Midbrain (tissue), 1 donor: Measurements from ENCODE around the gene KIF21B.
"Not testable (repeated sequence)": the region's sequence is repeated elsewhere in the genome, so short reads cannot be mapped to it uniquely, and the experiment has no call there.

Experiments used
- DNase-seq: peaks from one replicate; lab custom pipeline; 2025; lab: John Stamatoyannopoulos, UW

KIF21B gene

GRCh38 chr1:200938955-200939354 is 84.6 kb downstream of the KIF21B start:
- DNase-seq, result no peak

- not testable (repeated sequence) for DNase-seq
Measured at GRCh38 chr1:200935286-200935962, 88.1 kb downstream of the KIF21B start.

- DNase-seq, result no peak
Measured at GRCh38 chr1:200934676-200935245, 88.8 kb downstream of the KIF21B start.

GRCh38 chr1:200931776-200932175 is 91.7 kb downstream of the KIF21B start:
- no peak for DNase-seq

DNA sequence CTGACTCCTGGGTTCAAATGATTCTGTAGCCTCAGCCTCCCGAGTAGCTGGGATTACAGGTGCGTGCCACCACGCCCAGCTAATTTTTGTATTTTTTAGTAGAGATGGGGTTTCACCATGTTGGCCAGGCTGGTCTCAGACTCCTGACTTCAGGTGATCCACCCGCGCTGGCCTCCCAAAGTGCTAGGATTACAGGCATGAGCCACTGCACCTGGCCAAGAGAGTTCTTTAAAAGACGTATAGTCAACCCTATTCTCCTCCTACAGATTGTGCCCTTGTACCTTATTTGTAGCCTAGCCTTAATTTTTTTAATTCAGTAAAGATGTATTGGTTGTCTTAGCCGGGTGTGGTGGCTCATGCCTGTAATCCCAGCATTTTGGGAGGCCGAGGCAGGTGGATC is 93.2 kb downstream of the KIF21B start:
- DNase-seq, result not testable (repeated sequence)

GRCh38 chr1:200929530-200930278 is 93.8 kb downstream of the KIF21B start:
- no peak for DNase-seq

- no peak for DNase-seq
Measured at GRCh38 chr1:200925831-200926230, 97.7 kb downstream of the KIF21B start.

DNA sequence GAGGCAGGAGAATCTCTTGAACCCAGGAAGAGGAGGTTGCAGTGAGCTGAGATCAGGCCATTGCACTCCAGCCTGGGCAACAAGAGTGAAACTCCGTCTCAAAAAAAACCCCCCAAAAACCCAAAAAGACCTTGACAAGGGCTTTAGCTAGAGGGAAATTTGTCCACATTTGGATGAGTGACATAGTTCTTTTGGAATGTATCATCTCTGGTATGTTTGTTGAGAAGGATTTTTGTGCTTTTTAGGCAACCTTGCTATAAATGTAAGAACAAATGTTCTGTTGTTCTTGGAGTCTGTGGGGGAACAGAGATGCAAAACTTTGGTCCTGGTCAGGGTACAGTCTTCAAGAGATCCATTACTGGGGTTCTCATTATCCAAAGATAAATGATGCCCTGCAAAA is 99.9 kb downstream of the KIF21B start:
- DNase-seq, result no peak

GRCh38 chr1:200922406-200922805 is 101.1 kb downstream of the KIF21B start:
- no peak for DNase-seq

- no peak for DNase-seq
Measured at GRCh38 chr1:200921571-200922110, 101.9 kb downstream of the KIF21B start.
